Germinal center (tissue), 1 donor: ENCODE measurements around the gene ACOT6.
A peak's percentile ranks its signal among the peaks of the same experiment; 100 is the strongest.
"Not testable (repeated sequence)": the region's sequence is repeated elsewhere in the genome, so short reads cannot be mapped to it uniquely, and the experiment has no call there.

Experiments
- DNase-seq: peaks from one replicate; pipeline ENCODE4 v3.0.0; 2012; ENCODE audit warnings: mixed read lengths, low spot score

The ACOT6 gene

DNA sequence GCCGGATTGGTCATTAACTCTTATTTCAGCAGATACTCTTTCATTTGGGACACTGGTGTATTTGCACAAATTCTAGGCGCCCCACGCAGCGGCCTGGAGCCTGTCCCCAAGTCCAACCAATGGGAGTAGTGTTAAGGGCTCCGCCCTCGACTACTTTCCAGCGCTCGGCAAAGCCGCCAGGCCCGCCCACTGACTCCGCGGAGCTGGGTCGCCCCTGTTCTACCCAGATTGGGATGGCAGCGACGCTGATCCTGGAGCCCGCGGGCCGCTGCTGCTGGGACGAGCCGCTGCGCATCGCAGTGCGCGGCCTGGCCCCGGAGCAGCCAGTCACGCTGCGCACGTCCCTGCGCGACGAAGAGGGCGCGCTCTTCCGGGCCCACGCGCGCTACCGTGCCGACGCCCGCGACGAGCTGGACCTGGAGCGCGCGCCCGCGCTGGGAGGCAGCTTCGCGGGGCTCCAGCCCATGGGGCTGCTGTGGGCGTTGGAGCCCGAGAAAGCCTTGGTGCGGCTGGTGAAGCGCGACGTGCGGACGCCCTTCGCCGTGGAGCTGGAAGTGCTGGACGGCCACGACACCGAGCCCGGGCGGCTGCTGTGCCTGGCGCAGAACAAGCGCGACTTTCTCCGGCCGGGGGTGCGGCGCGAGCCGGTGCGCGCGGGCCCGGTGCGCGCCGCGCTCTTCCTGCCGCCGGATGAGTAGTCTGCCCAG is at the start of gene ACOT6:
Gene ACOT6 (plus strand): TSS at position 179 of the 707 bp plus-strand sequence. CDS start 55 bp downstream, at position 234.
- peak; percentile 70 for DNase-seq

DNA sequence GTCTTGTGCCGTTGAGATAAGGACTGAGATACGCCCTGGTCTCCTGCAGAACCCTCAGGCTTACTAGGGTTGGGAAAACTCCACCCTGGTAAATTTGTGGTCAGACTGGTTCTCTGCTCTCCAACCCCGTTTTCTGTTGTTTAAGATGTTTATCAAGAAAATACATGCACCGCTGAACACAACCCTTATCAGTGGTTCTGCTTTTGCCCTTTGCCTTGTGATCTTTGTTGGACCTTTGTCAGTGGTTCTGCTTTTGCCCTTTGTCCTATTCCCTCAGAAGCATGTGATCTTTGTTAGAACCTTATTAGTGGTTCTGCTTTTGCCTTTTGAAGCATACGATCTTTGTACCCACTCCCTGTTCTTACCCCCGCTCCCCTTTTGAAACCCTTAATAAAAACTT is 49.6 kb upstream of the ACOT6 start:
- DNase-seq: not testable (repeated sequence)

DNA sequence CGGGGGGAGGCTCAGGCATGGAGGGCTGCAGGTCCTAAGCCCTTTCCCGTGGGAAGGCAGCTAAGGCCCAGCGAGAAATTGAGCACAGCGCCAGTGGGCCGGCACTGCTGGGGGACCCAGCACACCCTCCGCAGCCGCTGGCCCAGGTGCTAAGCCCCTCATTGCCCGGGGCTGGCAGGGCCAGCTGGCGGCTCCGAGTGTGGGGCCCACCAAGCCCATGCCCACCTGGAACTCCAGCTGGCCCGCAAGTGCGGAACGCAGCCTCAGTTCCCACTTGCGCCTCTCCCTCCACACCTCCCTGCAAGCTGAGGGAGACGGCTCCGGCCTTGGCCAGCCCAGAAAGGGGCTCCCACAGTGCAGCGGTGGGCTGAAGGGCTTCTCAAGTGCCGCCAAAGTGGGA is 45.9 kb upstream of the ACOT6 start:
- DNase-seq: not testable (repeated sequence)

DNA sequence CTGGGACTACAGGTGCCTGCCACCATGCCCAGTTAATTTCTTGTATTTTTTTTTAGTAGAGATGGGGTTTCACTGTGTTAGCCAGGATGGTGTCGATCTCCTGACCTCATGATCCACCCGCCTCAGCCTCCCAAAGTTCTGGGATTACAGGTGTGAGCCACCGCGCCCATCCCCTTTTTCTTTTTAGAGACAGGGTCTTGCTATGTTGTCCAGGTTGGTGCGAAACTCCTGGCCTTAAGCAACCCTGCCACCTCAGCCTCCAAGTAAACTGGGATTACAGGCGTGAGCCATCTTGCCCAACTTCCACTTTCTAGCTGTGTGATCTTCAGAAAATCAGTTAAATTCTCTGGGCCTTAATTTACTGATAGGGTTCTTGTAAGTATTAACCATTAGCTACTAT is 45.4 kb upstream of the ACOT6 start:
- DNase-seq: not testable (repeated sequence)

- no peak for DNase-seq
Observed at GRCh38 chr14:73567358-73567757, 45.0 kb upstream of the ACOT6 start.

GRCh38 chr14:73567951-73568885 is 44.1 kb upstream of the ACOT6 start:
- DNase-seq: no peak

DNA sequence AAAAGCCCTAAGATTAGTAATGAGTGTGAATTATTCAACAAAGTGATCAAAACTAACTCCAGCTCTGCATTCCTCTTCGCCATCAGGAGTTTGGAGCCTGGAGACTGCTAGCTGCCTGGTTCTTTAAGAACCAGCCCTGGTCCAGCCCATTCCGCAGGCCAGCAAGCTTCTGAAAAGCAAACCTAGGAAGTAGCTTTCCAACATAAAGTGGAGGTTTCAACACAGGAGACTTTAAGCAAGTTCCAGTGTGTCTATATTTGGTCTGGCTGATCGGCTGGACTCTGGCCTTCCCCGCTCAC is 43.5 kb upstream of the ACOT6 start:
- not testable (repeated sequence) for DNase-seq

- peak; percentile 67 for DNase-seq
Observed at GRCh38 chr14:73569185-73569958, 42.9 kb upstream of the ACOT6 start, which contains the start of gene ACOT2. TSS of gene ACOT2 (plus strand) at chr14:73569213. CDS start at chr14:73569241, 28 bp downstream.

DNA sequence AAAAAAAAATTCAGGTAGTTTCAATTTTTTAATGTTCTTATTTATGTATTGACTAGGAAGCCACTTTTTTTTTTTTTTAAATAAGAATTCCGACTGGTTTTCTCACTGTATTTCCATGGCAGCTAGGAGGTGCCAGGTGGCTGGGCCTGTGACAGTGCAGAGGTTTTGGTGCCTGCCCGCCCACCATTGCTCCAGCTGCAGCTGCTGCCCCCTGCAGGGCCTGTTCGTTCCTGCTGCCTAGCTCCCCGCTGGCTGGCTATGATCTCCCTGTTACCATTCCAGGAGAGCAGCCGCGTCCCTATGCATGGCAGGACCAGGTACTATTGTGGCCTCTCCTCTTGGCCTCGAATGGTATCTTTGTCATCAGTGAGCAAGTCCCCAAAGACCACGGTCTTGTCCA is 41.4 kb upstream of the ACOT6 start:
- peak; percentile 65 for DNase-seq

DNA sequence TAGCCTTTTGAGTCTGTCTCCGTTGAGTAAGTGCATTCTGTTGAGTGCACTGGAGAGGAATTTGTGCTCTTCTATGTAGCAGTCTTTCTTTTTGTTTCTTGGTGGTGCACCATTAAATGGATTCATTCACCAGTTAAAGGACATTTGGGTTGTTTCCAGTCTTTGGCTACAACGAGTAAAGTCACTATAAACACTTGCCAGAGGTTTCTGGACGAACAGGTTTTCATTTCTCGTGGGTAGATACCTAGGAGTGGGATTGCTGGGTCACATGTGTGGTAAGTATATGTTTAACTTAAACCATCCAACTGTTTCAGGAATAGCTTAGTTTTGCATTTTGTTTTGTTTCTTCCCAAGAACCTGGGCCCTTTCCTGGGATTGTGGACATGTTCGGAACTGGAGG is 39.3 kb upstream of the ACOT6 start:
- not testable (repeated sequence) for DNase-seq

- not testable (repeated sequence) for DNase-seq
Observed at GRCh38 chr14:73573740-73574139, 38.6 kb upstream of the ACOT6 start.

DNA sequence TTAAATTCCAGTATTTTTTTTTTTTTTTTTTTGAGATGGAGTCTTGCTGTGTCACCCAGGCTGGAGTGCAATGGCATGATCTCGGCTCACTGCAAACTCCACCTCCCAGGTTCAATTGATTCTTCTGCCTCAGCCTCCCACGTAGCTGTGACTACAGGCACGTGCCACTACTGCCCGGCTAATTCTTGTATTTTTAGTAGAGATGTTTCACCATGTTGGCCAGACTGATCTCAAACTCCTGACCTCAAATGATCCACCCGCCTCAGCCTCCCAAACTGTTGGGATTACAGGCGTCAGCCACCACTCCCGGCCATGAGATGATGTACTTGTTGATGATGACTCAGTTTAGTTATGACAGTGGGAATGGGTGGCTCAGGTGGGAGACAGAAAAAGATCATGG is 38.1 kb upstream of the ACOT6 start:
- DNase-seq: not testable (repeated sequence)

DNA sequence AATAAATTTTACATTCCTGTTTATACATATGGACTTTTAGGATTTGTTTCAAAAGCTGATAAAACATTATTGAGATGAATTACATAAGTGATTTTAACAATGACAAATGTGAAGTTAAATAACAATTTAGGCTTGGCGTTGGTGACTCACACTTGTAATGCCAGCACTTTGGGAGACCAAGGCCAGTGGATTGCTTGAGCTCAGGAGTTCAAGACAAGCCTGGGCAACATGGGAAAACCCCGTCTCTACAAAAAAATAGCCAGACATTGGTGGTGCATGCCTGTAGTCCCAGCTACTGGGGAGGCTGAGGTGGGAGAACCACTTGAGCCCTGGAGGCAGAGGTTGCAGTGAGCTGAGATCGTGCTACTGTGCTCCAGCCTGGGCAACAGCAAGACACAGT is 35.9 kb upstream of the ACOT6 start:
- no peak for DNase-seq

DNA sequence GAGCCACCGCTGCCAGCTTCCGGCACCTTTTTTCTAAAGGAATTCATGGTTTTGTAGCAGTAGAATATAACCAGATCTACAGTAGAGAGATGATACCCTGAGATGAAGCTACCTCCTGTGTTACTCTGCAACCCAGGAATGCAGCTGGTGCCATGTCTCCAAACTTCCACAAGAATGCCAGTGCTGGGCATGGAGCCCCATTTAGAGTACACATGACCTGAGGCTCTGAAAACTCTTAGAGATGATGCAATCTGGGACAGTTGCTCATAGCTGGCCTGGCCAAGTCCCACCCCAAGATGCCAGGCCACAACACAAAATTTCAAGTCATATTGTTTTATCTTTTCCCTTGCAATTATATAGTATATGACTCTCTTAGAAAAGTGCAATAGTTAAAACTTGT is 35.1 kb upstream of the ACOT6 start:
- not testable (repeated sequence) for DNase-seq

GRCh38 chr14:73582102-73582979 is 30.0 kb upstream of the ACOT6 start:
- DNase-seq: not testable (repeated sequence)

DNA sequence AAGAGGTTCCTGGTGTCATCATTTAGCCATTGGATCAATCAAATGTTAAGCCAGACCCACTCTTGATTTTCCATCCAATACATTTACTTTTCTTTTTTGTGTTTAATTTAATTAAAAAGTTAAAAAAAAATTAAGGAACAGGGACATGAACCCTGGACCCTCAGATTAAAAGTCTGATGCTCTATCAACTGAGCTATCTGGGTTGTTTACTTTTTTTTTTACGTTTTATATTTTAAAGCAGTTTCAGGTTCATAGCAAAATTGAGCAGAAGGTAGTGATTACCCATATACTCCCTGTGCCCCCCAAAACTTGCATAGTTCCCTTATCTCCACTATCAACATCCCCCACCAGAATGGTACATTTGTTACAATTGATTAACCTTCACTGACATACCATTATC is 23.6 kb upstream of the ACOT6 start:
- no peak for DNase-seq

DNA sequence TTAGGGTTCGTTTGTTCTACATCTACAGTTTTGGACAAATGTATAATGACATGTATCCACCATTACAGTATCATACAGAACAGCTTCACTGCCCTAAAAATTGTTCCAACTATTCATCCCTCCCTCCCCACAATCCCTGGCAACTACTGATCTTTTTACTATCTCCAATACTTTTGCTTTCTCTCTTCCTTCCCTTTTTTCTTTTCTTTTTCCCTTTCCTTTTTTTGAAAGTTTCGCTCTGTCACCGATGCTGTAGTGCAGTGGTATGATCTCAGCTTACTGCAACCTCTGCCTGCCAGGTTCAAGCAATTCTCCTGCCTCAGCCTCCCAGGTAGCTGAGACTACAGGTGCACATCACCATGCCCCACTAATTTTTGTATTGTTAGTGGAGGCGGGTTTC is 23.2 kb upstream of the ACOT6 start:
- no peak for DNase-seq

GRCh38 chr14:73590673-73591004 is 21.7 kb upstream of the ACOT6 start:
- not testable (repeated sequence) for DNase-seq

- DNase-seq: peak; percentile 45
Observed at GRCh38 chr14:73591690-73592449, 20.4 kb upstream of the ACOT6 start, which contains the start of gene ACOT4. TSS of gene ACOT4 (plus strand) at chr14:73591873. CDS start at chr14:73591960, 87 bp downstream.

GRCh38 chr14:73594491-73594890 is 17.8 kb upstream of the ACOT6 start:
- no peak for DNase-seq

GRCh38 chr14:73599499-73599898 is 12.8 kb upstream of the ACOT6 start:
- no peak for DNase-seq
